ENCODE data around the gene PRPS1L1.

Gene PRPS1L1

DNA sequence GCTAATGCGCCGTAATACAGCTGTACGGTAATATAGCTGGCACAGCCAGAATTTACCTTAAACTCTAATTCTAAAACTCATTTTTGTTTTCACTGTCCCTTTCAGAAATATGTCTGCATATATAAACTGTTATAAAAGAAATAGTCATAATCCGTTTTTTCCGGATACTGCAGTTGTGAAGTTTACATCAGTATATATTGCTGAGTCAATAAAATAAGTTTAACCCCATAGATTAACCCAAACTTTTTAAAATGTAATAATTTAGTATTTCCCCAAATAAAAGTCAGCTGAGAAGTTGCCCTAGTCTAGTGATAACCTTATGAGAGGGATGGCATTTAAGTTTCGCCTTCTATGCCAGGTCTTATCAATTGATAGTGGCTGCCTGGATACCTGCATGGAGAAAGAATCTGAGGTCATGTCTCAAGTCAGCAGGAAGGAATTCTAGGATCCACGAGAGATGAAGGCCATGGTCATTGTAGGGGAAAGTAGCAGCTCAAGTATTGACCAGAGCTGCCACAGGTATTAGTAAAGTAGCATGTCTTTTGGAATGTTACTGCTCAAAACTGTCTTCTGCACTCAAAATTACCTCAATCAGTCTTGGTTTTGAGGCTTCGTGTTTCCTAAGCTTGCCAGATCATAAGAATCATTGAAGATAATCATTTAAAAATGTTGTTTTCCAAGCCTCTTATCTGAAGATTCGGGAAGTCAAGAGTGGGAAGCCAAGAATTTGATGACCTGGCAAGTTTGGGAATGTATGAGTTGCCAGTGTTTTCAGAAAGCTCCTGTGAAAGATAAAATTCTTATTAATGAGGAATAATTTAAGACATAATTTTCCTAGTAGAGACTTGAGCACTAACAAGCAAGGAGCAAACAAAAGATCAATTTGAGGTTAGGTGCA, 10.8 kb downstream of the PRPS1L1 start:
- DNase-seq (ENCODE audit: low read depth in 2 of 2), result no peak

DNA sequence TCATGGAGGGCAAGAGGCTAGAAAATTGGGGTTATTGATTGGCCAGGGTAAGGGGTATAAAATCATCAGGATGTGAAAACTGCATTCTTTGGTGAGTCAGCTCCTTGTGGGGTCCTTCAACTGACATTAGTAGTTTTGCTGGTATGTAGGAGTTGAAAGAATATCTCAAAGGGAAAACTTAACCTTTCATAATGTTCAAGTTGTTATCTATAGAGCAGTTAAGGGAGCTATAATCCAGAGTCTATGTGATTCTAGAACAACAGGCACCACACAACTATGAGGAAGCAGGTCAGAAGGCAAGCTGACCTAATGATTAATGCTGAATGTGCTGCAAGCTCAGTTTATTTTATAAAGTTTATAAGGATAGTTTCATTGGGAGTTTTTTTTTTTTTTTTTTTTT, 13.7 kb downstream of the PRPS1L1 start:
- DNase-seq (ENCODE audit: low read depth in 2 of 2), result no peak

DNA sequence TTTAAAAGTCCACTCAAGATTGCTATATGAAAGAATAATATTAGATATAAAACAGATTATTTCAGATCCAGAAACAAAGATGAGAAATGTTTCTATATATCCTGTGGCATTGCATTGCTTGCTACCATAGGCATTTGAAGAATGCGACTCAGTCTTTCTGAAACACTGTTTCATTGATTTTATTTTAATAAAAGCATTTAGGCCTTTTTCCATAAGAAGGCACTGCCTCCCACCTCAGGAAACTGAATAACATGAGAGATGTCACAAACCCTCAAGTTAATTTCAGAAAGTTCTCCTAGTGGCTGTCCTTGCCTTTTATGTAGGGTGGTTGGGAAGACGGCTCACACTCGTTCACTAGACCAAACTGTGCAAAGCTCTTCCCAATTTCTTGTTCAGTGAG, 23.3 kb downstream of the PRPS1L1 start:
- DNase-seq (ENCODE audit: low read depth in 2 of 2), result no peak

DNA sequence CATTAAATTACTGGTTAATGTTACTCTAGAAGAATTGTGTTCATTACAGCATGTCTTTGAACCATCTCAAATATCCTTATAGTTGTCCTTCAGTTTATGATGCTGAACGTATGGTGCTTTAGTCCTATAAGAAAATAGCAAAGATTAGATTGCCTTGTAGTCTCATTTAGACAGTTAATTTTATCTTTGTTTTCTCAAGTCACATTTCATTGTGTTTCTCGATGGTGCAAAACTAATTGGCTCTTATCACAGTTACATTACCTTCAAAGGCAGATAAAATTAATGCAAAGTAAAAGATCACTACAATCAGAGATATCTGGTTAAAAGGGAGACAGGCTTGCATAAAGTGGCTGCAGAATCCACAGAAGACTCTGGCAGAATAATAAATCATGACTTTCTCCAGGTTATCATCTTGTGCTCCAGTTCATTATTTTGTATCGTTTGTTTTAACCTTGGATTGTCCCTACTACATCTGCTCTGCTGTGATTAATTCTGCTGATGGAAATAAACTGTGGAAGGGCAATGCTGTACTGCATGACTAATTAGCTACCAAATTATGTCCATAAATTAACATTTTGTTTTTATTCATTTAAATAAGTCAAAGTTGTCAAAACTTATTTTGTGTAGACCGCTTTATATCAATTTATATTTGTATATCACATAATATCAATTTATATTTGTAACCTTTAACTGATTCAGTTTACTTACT, 24.2 kb downstream of the PRPS1L1 start:
- no peak for DNase-seq (ENCODE audit: low read depth in 2 of 2)

DNA sequence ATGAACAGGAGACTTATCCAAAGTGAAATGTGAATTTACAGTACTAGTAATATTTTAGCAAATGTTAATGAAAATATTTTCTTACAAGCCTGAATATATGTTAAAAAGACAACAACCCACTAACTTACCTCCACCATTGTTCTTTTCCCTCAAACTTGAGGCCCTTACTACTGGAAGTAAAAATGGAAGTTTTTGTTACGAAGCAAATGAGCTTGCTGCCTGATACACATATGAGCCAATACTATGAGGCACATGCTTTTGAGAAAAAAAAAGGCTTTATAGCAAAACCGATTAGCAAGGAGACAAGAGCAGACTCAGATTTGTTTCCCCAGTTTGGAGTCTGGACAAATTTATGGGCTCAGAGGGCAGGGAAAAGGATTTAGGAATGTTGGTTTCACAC, 29.0 kb downstream of the PRPS1L1 start:
- no peak for DNase-seq (ENCODE audit: low read depth in 2 of 2)

DNA sequence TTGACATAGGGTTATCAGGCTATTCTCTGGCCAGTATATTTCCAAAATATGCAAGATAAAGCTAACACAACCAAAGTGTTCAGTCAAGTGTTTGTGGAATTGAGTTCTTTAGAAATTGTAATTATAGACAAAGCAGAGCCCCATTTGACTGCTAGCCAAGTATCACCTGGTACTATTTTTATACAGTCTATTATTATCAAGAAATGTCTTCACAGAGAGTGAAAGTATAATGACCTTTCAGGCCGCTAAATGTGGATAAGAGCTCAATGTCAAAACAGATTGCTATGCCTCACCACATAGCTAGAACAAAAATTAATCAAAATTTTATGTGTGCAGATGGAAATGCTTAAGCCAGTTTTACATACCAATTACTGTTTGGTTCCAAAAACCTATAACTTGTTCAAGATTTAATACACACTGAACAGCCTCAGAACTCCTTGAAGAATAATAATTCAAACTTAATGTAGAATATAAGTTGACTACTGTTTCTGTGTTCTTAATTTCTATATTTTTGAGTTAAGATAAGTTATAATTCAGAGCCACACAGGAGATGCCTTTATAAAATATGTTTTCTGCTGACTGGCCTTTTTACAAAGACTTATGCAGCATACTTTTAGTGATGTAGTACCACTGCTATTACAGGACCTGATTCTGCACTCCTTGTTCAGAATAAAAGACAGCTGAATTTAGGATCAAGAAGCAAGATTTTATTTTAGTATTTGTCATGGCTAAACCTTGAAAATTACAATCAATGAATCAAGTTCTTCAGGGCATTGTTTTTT, 31.0 kb downstream of the PRPS1L1 start:
- DNase-seq (ENCODE audit: low read depth in 2 of 2), result no peak

DNA sequence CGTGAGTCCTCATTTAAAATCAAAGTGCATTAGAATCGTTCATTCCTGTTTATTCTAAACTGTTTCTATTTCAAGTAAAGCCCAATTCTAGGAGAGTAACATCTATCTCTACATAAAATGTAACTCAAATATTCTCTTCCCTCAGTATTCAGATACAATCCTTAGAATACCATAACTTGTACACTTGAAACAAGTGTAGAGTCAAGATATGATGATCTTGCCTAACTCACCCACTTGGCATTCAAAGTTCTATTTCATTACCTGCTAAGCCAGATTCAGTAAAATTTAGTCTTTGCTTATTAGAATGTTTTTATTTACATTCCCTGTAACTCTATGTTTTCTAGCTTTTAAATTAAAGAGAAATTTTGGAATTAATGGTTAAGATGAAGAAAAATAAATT, 31.6 kb downstream of the PRPS1L1 start:
- no peak for DNase-seq (ENCODE audit: low read depth in 2 of 2)

DNA sequence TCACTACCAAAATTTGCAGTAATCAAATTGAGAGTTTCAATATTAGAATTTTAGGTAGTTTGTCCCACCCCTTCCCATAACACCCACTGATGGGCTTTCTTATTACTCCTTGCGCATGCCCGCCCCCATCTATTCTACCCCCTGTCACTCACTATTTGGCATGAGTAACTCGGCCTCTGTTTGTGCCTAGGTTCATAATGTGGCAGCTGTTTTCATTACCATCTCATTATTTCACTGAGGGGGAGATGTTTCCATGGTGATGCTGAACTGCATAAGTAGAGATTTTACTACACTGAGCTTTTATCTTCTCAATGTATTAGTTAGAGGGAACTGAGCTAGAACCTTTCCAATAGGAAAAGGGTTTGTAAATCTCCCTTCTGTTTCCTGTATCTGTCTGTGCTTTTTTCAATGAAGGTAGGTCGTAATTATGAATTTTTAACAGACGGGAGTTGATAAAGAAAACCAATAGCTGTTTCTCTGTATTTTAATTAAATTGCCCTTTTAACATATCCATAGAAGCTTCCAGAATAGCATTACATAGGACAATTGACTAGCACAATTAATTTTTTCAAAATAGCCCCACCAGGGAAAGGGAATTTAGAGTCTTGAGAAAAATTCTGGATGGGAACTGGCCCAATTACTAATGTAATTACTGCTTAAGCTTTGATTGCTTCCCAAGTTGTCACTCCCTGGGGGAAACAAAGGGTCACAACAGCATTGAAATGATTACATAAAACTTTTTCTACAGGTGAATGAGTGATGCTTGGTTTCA, 33.4 kb downstream of the PRPS1L1 start:
- DNase-seq (ENCODE audit: low read depth in 2 of 2), result no peak

DNA sequence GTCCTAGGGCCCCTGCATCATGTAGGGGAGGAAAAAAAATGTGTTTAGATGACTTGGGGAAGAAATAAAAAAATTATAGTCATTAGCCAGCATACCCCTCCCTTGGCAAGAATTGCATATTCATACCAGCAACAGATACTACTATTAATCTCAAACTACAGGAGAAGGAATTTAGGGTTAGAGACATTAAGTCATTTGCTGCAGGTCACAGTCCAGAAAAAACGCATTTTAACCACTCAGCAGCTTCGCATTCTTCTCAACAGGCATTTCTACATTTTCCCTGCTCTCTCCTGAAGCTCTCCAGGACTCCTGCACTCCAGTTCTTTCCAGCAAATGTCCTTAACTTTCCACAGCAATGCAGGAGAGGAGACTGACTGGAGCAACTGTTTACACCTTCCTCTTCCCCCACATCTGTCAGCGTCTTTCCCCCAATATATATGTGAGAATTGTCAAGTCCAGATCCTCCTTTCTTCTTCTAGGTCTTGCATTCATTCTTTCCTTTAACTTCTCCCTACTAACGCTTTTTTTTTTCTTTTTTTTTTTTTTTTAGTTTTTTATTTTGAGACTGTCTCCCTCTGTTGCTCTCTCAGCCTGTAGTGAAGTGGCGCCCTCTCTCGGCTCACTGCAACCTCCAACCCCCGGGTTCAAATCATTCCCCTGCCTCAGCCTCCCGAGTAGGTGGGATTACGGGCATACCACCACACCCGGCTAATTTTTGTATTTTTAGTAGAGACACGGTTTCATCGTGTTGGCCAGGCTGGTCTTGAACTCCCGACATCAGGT, 35.6 kb downstream of the PRPS1L1 start:
- DNase-seq (ENCODE audit: low read depth in 2 of 2), result no peak

DNA sequence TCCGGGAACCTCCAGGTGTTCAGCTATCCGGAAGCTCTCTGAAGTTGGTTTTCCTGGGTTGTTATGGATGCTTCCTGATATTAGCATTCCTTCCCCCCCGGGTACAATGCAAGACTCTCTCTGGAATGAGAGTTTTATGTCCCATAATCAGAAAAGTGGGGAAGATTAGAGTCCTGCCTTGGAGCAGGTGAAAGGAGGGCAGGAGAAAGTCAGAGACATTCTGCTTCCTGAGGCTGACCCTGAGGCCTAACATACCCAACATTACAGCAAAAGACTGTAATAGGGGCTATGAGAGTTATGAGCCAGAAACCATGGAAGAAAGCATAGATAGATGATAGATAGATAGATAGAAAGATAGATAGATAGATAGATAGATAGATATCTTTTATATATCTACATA, 36.9 kb downstream of the PRPS1L1 start:
- no peak for DNase-seq (ENCODE audit: low read depth in 2 of 2)

DNA sequence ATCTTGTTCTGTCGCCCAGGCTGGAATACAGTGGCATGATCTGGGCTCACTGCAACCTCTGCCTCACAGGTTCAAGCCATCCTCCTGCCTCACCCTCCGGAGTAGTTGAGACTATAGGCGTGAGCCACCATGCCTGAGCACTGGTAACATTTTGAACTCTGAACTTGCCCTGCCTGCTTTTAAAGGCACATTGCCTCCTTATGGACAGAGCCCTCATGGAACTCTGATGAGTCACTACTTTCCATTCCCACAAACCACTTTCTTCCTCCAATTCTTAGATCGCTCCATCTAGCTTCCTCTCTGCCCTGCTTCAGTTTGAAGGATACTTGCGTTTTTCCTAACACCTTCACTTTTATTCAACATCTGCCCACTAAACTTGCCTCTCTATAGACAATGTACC, 38.1 kb downstream of the PRPS1L1 start:
- no peak for DNase-seq (ENCODE audit: low read depth in 2 of 2)

DNA sequence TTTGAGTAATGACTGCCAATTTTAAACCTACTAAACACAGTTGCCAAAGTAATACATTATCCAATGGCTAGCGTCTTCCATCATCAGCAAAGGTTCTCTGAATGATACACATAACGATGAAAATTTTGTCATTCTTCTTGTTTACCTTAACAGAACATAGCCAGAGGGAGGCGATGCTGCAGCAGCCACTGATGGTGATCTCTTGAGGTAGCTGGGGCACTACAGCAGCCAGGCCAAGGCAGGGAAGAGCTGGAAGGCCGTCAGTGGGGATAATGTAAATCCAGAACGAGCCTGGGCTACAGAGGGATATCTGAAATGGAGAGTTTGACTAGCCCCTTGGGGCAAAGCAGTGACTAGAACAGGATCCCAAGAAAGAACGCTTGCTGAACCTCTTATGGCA, 38.8 kb downstream of the PRPS1L1 start:
- DNase-seq (ENCODE audit: low read depth in 2 of 2), result no peak

DNA sequence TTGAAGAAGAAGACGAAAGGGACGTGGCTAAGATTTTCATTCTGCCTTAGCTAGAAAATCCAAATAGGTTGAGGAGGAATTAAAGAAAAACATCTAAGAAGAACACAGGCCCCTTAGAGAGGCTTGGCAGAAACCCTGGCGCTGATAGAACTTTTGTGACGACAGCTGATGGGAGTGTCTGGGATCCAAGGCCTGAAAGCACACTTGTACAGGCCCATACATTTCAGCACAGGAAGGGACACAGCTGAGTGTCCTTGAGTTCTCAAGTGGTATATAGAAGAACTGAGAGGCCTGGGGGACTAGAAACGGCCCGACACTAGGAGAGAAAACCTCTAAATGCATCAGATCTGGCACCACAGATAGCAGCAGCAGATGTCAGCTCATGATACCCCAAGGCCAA, 39.5 kb downstream of the PRPS1L1 start:
- no peak for DNase-seq (ENCODE audit: low read depth in 2 of 2)

DNA sequence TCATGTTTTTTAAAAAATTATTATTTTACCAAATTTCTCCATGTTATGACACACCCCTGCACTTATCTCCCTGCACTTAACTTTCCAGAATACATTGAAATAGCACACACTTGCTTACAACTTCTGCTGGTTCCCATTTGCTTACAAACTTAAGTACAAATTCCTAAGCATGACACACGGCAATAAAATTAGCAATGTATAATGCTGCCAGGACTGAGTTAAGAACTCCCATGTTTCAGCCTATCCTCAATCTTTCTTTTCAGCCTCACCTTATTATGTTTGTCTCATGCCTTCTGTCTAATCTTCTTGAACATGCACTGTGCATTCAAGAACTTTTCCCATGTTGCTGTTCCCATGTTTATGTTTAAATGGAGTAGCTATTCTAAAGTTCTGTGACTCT, 40.8 kb downstream of the PRPS1L1 start:
- no peak for DNase-seq (ENCODE audit: low read depth in 2 of 2)

DNA sequence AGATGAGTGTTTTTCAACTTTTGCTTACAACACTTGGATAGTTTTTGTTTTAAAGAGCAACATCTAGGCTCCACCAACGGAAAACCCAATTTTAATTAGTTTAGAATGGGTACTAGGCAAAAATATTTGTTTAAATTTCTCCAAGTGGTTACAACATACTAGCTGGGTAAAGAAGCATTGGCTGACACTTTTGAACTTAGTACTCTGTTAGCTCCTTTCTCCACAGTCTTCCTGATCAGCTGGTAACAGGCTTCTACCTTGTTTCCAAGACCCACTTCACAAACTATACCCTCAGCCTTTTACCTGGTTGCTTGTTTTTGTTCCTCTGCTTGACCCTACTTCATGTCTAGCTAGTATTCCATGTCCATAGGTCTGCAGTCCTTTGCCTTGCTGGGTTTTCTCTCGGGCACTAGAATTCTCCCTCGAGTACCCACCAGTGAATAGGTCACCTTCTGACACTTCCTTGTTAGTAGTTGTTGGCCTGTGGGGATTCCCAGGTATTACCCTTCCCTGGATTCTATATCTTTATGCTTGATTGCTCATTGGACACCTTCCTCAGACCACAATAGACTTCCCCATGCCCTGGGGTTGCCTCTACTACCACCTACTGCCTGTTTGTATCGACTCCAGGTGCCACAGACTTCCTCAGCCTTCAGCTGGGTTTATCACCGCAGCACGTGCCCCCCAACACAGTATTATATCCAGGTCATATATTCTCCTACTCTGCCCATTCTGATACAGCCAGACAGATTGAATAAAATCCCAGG, 42.0 kb downstream of the PRPS1L1 start:
- DNase-seq (ENCODE audit: low read depth in 2 of 2), result no peak

DNA sequence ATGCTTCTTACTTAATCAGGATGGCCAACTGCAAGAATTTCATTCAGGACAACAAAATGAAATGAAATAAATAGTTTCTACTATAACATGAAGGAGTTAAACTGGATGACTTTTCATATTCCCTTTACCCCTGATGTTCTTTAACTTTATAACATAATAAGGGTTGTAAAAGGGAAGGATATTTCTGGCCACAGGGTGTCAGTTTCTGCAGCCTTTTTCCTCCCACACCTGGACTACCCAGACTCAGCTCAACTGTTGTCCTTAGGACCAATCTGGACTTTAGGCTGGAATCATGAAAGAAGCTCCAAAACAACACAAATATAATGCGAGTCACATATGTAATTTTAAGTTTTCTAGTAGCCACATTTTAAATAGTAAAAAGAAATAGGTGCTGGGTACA, 43.4 kb downstream of the PRPS1L1 start:
- DNase-seq (ENCODE audit: low read depth in 2 of 2), result no peak

DNA sequence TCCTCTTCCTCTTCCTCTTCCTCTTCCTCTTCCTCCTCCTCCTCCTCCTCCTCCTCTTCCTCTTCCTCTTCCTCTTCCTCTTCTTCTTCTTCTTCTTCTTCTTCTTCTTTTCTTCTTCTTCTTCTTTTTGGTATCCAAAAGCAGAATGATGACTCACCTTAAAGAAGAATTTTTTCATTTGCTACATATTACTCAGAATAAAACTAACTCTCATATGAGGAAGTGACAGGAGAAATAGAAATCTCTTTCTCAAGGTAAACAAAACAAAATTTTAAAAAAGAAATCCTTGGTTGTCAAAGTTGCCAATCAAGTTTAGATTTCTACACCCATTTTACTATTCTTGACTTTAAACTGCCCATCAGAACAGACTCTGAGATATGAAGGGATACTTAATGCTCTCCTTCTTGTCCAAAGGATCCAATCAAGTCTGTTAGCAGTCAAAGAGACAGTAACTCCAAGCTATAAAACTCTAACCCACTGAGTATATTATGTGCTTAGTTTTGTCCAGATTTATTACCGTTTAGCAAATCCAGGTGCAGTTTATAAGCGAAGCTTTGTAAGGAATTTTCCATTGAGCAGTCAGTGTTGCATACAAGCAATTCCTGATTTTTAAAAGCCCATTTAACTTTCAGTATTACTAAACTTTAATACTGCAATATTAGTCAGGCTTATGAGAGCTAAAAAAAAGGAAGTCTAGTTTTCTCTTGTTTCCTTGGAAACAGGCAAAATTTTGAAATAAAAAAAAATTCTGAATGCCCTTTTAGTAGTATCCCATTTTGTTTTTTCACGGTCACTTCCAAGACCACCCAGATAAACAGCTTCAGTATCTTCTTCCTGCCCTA, 44.2 kb downstream of the PRPS1L1 start:
- no peak for DNase-seq (ENCODE audit: low read depth in 2 of 2)

DNA sequence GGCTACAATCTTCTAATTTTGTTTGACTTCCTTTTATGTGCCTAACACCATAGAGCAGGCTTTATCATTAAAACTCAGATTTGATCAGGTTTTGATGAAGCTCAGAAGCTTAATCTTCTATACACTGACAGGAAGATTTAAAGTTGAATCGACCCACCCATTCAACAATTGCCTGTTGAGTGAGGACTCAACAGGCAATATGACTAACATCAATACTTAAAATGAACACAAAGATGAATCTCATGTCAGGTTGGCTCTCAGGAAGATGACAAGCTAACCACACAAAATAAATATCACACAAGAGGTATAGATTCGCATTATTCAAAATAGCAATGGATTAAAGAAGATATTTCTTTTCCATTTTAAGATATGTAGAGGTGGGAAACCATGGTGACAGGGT, 50.7 kb downstream of the PRPS1L1 start:
- no peak for DNase-seq (ENCODE audit: low read depth in 2 of 2)
